Trophoblast cell (in vitro differentiated cells and primary cell): ENCODE results near the gene SHOC1.

Experiments
- DNase-seq, 2 donors: peaks; one replicate each; pipeline ENCODE4 v3.0.0-alpha.2; 2016
- H2AFZ ChIP-seq: 2 replicates; pipeline ENCODE4 v1.6.1; 2013; ENCODE audit warnings: low read length, moderate library complexity, mild to moderate bottlenecking; ENCODE audit not compliant: insufficient read depth, poor library complexity
- H2AK5ac ChIP-seq: 2 replicates; pipeline ENCODE4 v1.6.1; 2013; ENCODE audit warnings: mild to moderate bottlenecking, low read length
- H2BK120ac ChIP-seq: 2 replicates; pipeline ENCODE4 v1.6.1; 2013; ENCODE audit warnings: low read length, mild to moderate bottlenecking, moderate library complexity; ENCODE audit not compliant: insufficient read depth, poor library complexity
- H2BK12ac ChIP-seq: 2 replicates; pipeline ENCODE4 v1.6.1; 2013; ENCODE audit warnings: mild to moderate bottlenecking, low read length, moderate library complexity
- H2BK5ac ChIP-seq: 2 replicates; pipeline ENCODE4 v1.6.1; 2013; ENCODE audit warnings: low read length, low read depth, moderate library complexity, mild to moderate bottlenecking; ENCODE audit not compliant: poor library complexity
- H3K14ac ChIP-seq: 2 replicates; pipeline ENCODE4 v1.6.1; 2013; ENCODE audit warnings: mild to moderate bottlenecking, low read length
- H3K18ac ChIP-seq: 2 replicates; pipeline ENCODE4 v1.6.1; 2013; ENCODE audit warnings: mild to moderate bottlenecking, low read length
- H3K23ac ChIP-seq: 2 replicates; pipeline ENCODE4 v1.6.1; 2013; ENCODE audit warnings: low read length
- H3K27ac ChIP-seq: 2 replicates; pipeline ENCODE4 v1.5.1; 2013; ENCODE audit warnings: low read depth, mild to moderate bottlenecking, inconsistent platforms, low read length, moderate library complexity
- H3K27me3 ChIP-seq: 2 replicates; pipeline ENCODE4 v1.6.1; 2013; ENCODE audit warnings: inconsistent platforms, mild to moderate bottlenecking, low read length, moderate library complexity; ENCODE audit not compliant: insufficient read depth
- H3K36me3 ChIP-seq, 2 experiments: 1 replicate in 1 of 2; 2 replicates in 1 of 2; pipeline ENCODE4 v1.6.1; 2013; ENCODE audit warnings: low read length in 2 of 2, mild to moderate bottlenecking in 2 of 2, moderate library complexity in 1 of 2; ENCODE audit not compliant: insufficient read depth in 2 of 2, control insufficient read depth in 1 of 2
- H3K4ac ChIP-seq: 2 replicates; pipeline ENCODE4 v1.6.1; 2013; ENCODE audit warnings: low read depth, mild to moderate bottlenecking, low read length, moderate library complexity
- H3K4me1 ChIP-seq, 2 experiments: 1 replicate in 1 of 2; 2 replicates in 1 of 2; pipeline ENCODE4 v1.6.1; 2013; ENCODE audit warnings: low read length in 2 of 2, mild to moderate bottlenecking in 2 of 2, moderate library complexity in 1 of 2; ENCODE audit not compliant: insufficient read depth in 2 of 2, control insufficient read depth in 1 of 2
- H3K4me2 ChIP-seq: 2 replicates; pipeline ENCODE4 v1.6.1; 2013; ENCODE audit warnings: inconsistent platforms, mild to moderate bottlenecking, low read length, moderate library complexity
- H3K4me3 ChIP-seq: 2 replicates; pipeline ENCODE4 v1.5.1; 2013; ENCODE audit warnings: mild to moderate bottlenecking, low read depth, low read length, inconsistent platforms
- H3K79me1 ChIP-seq: one replicate; pipeline ENCODE4 v1.6.1; 2013; ENCODE audit warnings: low read length
- H3K79me2 ChIP-seq: 2 replicates; pipeline ENCODE4 v1.6.1; 2013; ENCODE audit warnings: low read length, mild to moderate bottlenecking; ENCODE audit not compliant: control insufficient read depth, insufficient read depth, poor library complexity
- H3K9ac ChIP-seq: 2 replicates; pipeline ENCODE4 v1.6.1; 2013; ENCODE audit warnings: mild to moderate bottlenecking, low read length
- H3K9me3 ChIP-seq: 2 replicates; pipeline ENCODE4 v1.6.1; 2013; ENCODE audit warnings: low read depth, mild to moderate bottlenecking, control low read depth, inconsistent platforms, low read length; ENCODE audit not compliant: insufficient read depth
- H4K12ac ChIP-seq: 2 replicates; pipeline ENCODE4 v1.6.1; 2013; ENCODE audit warnings: low read depth, mild to moderate bottlenecking, low read length, moderate library complexity
- H4K8ac ChIP-seq: 2 replicates; pipeline ENCODE4 v1.6.1; 2013; ENCODE audit warnings: low read depth, mild to moderate bottlenecking, low read length, moderate library complexity
- H4K91ac ChIP-seq: one replicate; pipeline ENCODE4 v1.6.1; 2013; ENCODE audit warnings: low read depth, mild to moderate bottlenecking, low read length, moderate library complexity
- WGBS: extraction: QIAGEN DNeasy Blood & Tissue Kit; methylation state at CpG from one replicate; pipeline ENCODE4 v1.1.7; 2013; ENCODE audit warnings: missing lambda C conversion rate; ENCODE audit not compliant: insufficient read length, insufficient coverage; ENCODE audit errors: extremely low coverage; 5-methylcytosine and 5-hydroxymethylcytosine counted together

SHOC1 gene

GRCh38 chr9:111766066-111766465 lies 28.7 kb downstream of the SHOC1 start:
- Histone ChIP-seq H2AFZ (no peak overlapping the region), H3K27ac (no peak overlapping the region), H3K4ac (no peak overlapping the region), H4K12ac (no peak overlapping the region), H2BK120ac (no peak overlapping the region), H3K23ac (no peak overlapping the region), H3K27me3 (no peaks in the 10 kb centered on the region), H3K4me1 (no peaks in the 10 kb centered on the region), H3K36me3 (no peaks in the 10 kb centered on the region), H3K79me2 (no peaks in the 10 kb centered on the region), H3K9ac (no peak overlapping the region), H3K79me1 (no peaks in the 10 kb centered on the region), H2AK5ac (no peak overlapping the region), H2BK5ac (no peak overlapping the region), H3K4me2 (no peak overlapping the region), H4K91ac (no peak overlapping the region), H2BK12ac (no peak overlapping the region), H3K14ac (no peak overlapping the region), H4K8ac (no peak overlapping the region), H3K18ac (no peak overlapping the region), H3K4me3 (no peak overlapping the region), H3K9me3 (no peaks in the 10 kb centered on the region)
- DNase-seq = no peak

GRCh38 chr9:111762556-111762955 lies 32.2 kb downstream of the SHOC1 start:
- H3K9ac ChIP-seq = no peak overlapping the region
- H3K4me1 ChIP-seq = no peaks in the 10 kb centered on the region
- no peak overlapping the region for H3K18ac ChIP-seq
- H3K23ac ChIP-seq = no peak overlapping the region
- no peaks in the 10 kb centered on the region for H3K9me3 ChIP-seq
- no peak overlapping the region for H4K12ac ChIP-seq
- no peak overlapping the region for H3K27ac ChIP-seq
- peak in 1 of 2 donors; percentile 40 for DNase-seq
- no peak overlapping the region for H3K4me3 ChIP-seq
- H2BK120ac ChIP-seq = no peak overlapping the region
- H3K4ac ChIP-seq = no peak overlapping the region
- H3K79me1 ChIP-seq = no peaks in the 10 kb centered on the region
- H2BK12ac ChIP-seq = no peak overlapping the region
- no peaks in the 10 kb centered on the region for H3K27me3 ChIP-seq
- no peak overlapping the region for H2AK5ac ChIP-seq
- no peak overlapping the region for H4K91ac ChIP-seq
- H3K14ac ChIP-seq = no peak overlapping the region
- no peak overlapping the region for H3K4me2 ChIP-seq
- no peak overlapping the region for H2BK5ac ChIP-seq
- no peak overlapping the region for H2AFZ ChIP-seq
- H4K8ac ChIP-seq = no peak overlapping the region
- WGBS = no CpG with 5 or more reads among the region's 2 CpGs
- H3K36me3 ChIP-seq = no peaks in the 10 kb centered on the region
- no peaks in the 10 kb centered on the region for H3K79me2 ChIP-seq

GRCh38 chr9:111759762-111760639 lies 34.7 kb downstream of the SHOC1 start:
- Histone ChIP-seq H3K79me2 (no peaks in the 10 kb centered on the region), H3K23ac (no peak overlapping the region), H3K14ac (no peak overlapping the region), H3K4me2 (no peak overlapping the region), H2AK5ac (no peak overlapping the region), H3K9ac (no peak overlapping the region), H3K4me1 (no peaks in the 10 kb centered on the region), H4K91ac (no peak overlapping the region), H3K27me3 (no peaks in the 10 kb centered on the region), H4K8ac (no peak overlapping the region), H3K4ac (no peak overlapping the region), H2AFZ (no peak overlapping the region), H2BK5ac (no peak overlapping the region), H3K27ac (no peak overlapping the region), H2BK12ac (no peak overlapping the region), H3K4me3 (no peak overlapping the region), H3K79me1 (no peaks in the 10 kb centered on the region), H3K18ac (no peak overlapping the region), H2BK120ac (no peak overlapping the region), H3K9me3 (no peaks in the 10 kb centered on the region), H3K36me3 (no peaks in the 10 kb centered on the region), H4K12ac (no peak overlapping the region)
- no CpG with 5 or more reads among the region's 2 CpGs for WGBS
- DNase-seq = peak; percentile 60 to 88

- Histone ChIP-seq H3K79me2 (no peaks in the 10 kb centered on the region), H3K36me3 (no peaks in the 10 kb centered on the region), H4K12ac (no peak overlapping the region), H3K14ac (no peak overlapping the region), H2AFZ (no peak overlapping the region), H3K79me1 (no peaks in the 10 kb centered on the region), H3K9me3 (no peaks in the 10 kb centered on the region), H3K27me3 (no peaks in the 10 kb centered on the region), H2BK12ac (no peak overlapping the region), H2AK5ac (no peak overlapping the region), H4K8ac (no peak overlapping the region), H3K4me2 (no peak overlapping the region), H3K9ac (no peak overlapping the region), H4K91ac (no peak overlapping the region), H3K23ac (no peak overlapping the region), H2BK5ac (no peak overlapping the region), H3K27ac (no peak overlapping the region), H2BK120ac (no peak overlapping the region), H3K4me3 (no peak overlapping the region), H3K4ac (no peak overlapping the region), H3K18ac (no peak overlapping the region), H3K4me1 (no peaks in the 10 kb centered on the region)
- DNase-seq = no peak
- WGBS = no CpG with 5 or more reads among the region's 1 CpG
Observed at GRCh38 chr9:111754800-111755199, 39.9 kb downstream of the SHOC1 start.
